Nephron progenitor cell (in vitro differentiated cells): ENCODE measurements around the gene CDH5.

Experiments used
- DNase-seq: peaks from one replicate; pipeline ENCODE4 v3.0.0; 2021
- H3K27ac Mint-ChIP-seq: 2 replicates; pipeline ENCODE4 v1.8.0; 2021; ENCODE audit warnings: mild to moderate bottlenecking, moderate library complexity, mixed read lengths
- H3K27me3 Mint-ChIP-seq: 2 replicates; pipeline ENCODE4 v1.8.0; 2021; ENCODE audit warnings: mild to moderate bottlenecking, low read depth, mixed read lengths; ENCODE audit not compliant: poor library complexity
- H3K36me3 Mint-ChIP-seq: 2 replicates; pipeline ENCODE4 v1.8.0; 2021; ENCODE audit warnings: low read depth, mixed read lengths
- H3K4me1 Mint-ChIP-seq: 2 replicates; pipeline ENCODE4 v1.8.0; 2021; ENCODE audit warnings: mixed read lengths
- H3K4me3 Mint-ChIP-seq: 2 replicates; pipeline ENCODE4 v1.8.0; 2021; ENCODE audit warnings: mild to moderate bottlenecking, moderate library complexity, mixed read lengths
- H3K9me3 Mint-ChIP-seq: 2 replicates; pipeline ENCODE4 v1.8.0; 2021; ENCODE audit warnings: mild to moderate bottlenecking, moderate library complexity, mixed read lengths
- CTCF ChIP-seq: fragments of 200-600 bp; sonication (generic); IDR thresholded peaks from 2 replicates; pipeline ENCODE4 v1.5.0; 2021; ENCODE audit warnings: antibody characterized with exemption

The CDH5 gene

DNA sequence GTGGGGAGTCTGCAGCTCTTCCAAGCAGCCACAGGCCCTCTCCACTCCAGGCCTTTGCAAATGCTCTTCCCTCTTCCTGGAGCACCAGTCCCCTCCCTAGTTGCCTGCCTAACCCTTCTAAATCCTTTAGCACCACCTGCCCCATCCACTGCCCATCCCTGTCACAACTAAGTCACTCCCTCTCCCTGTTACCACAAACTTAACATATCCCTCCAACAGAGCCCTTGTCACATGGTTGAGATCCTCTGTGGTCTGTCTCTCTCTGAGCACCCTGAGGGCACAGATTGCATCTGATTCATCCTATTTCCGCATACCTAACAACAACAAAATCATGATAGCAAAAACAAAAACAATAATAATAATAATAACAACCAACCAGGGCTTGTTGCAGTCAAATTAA lies 49.6 kb downstream of the CDH5 start:
- Mint-ChIP-seq H3K4me3 (no peak overlapping the region), H3K4me1 (no peaks in the 10 kb centered on the region), H3K27ac (no peak overlapping the region), H3K27me3 (peaks cover 50% of the 10 kb centered on the region), H3K36me3 (peaks cover 3% of the 10 kb centered on the region), H3K9me3 (peaks cover 34% of the 10 kb centered on the region)
- DNase-seq = no peak
- TF ChIP-seq CTCF = no peak

GRCh38 chr16:66416939-66417700 lies 50.6 kb downstream of the CDH5 start:
- peak overlapping the region; percentile 72 for H3K27ac Mint-ChIP-seq
- H3K4me3 Mint-ChIP-seq = no peak overlapping the region
- H3K36me3 Mint-ChIP-seq = peaks cover 3% of the 10 kb centered on the region
- no peaks in the 10 kb centered on the region for H3K4me1 Mint-ChIP-seq
- peaks cover 58% of the 10 kb centered on the region for H3K27me3 Mint-ChIP-seq
- TF ChIP-seq CTCF = no peak
- peaks cover 27% of the 10 kb centered on the region for H3K9me3 Mint-ChIP-seq
- no peak for DNase-seq

- peaks cover 16% of the 10 kb centered on the region for H3K9me3 Mint-ChIP-seq
- H3K27ac Mint-ChIP-seq = no peak overlapping the region
- no peak for DNase-seq
- H3K4me1 Mint-ChIP-seq = no peaks in the 10 kb centered on the region
- peaks cover 67% of the 10 kb centered on the region for H3K27me3 Mint-ChIP-seq
- H3K4me3 Mint-ChIP-seq = no peak overlapping the region
- H3K36me3 Mint-ChIP-seq = peaks cover 3% of the 10 kb centered on the region
- TF ChIP-seq CTCF = no peak
Measured at GRCh38 chr16:66418165-66418962, 51.9 kb downstream of the CDH5 start.

DNA sequence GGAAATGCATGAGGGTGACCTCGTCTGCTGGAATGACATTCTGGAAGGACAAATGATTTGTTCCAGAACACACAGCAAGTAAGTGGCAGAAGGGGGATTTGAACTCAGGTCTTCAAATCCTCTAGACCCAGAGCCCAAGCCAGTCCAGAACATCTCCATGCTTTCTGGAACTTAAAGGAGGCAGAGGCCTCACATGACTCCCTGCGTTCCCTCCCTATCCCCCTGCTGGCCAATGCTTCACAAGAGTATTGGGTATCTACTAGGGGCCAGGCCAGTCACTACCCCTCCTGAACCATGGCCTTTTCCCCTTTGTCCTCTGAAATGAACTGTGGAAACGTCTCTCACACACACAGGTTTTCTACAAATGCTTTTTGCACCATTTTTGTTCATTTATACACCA lies 53.0 kb downstream of the CDH5 start:
- TF ChIP-seq CTCF = no peak
- Mint-ChIP-seq H3K4me1 (no peaks in the 10 kb centered on the region), H3K9me3 (peaks cover 22% of the 10 kb centered on the region), H3K36me3 (peaks cover 3% of the 10 kb centered on the region), H3K27me3 (peaks cover 70% of the 10 kb centered on the region), H3K4me3 (no peak overlapping the region), H3K27ac (no peak overlapping the region)
- no peak for DNase-seq

GRCh38 chr16:66420396-66420795 lies 53.9 kb downstream of the CDH5 start:
- Mint-ChIP-seq H3K4me1 (peaks cover 5% of the 10 kb centered on the region), H3K36me3 (peaks cover 3% of the 10 kb centered on the region), H3K27ac (no peak overlapping the region), H3K4me3 (no peak overlapping the region), H3K9me3 (peaks cover 20% of the 10 kb centered on the region), H3K27me3 (peaks cover 73% of the 10 kb centered on the region)
- DNase-seq = no peak
- TF ChIP-seq CTCF = no peak
